Non-pigmented ciliary epithelial cell (primary cell): ENCODE results near the gene CD8B2.
"Not testable (repeated sequence)": the region's sequence is repeated elsewhere in the genome, so short reads cannot be mapped to it uniquely, and the experiment has no call there.

Experiments
- DNase-seq: peaks from one replicate; pipeline ENCODE4 v3.0.0-alpha.2; 2010; ENCODE audit warnings: low read depth

Gene CD8B2

DNA sequence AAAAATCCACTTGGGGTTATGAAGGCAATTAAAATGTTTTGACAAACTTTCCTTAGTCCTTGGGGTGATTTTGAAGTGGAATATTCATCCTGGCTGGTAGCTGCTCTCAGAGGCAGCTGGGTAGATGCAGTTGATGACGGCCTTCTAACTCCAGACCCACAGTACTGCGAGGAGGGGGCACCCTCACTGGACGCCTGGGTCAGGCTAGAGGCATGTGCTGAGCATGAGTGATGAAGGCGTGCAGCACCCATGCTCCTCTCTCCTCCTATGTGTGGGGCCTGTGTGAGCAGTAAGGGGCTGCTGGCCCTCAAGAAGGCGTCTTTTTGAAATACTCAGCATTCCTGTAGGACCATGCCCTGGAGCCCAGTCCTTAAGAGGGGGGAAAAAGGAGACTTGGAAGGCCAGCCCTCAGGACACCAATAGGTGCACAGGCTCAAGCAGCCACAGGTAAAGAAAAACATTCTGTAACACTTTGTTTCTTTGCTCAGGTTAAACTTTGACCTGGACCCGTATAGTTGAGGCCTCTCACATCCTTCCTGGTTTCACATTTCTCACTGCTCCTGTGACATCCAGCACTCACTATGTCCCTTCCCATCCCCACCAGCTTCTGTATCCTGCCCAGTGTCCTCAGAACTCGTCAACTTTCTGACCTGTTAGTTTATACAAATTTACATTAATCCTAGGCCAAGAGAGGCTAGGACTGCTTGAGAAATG is 64.4 kb downstream of the CD8B2 start:
- DNase-seq: no peak

DNA sequence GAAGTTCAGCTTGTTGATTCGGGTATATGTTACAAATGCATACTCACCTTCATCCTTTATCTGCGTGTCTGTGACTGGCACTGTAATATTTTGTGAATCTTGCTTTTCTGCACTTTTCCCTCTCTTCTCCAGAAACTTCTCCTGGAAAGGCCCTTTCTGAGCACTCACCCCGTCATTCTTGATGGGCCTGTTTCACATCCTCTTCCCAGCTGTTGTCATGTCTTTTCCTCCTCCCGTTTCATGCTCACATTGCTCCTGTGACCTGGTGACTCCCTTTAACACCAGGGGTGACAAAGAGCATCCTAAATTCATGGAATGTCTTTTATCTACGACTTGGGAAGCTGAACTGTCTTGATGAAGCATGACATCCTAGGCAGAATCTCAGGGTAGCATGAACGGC is 65.8 kb downstream of the CD8B2 start:
- DNase-seq: no peak

DNA sequence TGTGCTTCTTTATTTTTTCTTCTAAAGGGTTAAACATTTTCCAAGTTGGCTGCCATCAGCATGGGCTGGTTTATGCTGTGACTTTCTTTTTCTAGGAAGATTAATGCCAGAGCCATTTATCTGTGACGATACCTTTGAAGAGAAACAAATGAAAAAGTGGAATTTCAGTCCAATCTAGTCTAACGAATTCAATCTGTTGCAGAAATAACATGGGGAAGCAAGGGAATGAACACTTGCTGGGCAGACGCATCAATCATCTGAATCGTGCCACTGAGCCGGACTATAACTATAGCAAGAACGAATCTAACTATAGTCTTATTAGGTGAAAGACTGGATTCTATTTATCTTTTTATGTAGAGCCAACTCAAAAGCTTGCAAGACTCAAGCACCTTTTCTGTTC is 66.2 kb downstream of the CD8B2 start:
- DNase-seq: no peak

DNA sequence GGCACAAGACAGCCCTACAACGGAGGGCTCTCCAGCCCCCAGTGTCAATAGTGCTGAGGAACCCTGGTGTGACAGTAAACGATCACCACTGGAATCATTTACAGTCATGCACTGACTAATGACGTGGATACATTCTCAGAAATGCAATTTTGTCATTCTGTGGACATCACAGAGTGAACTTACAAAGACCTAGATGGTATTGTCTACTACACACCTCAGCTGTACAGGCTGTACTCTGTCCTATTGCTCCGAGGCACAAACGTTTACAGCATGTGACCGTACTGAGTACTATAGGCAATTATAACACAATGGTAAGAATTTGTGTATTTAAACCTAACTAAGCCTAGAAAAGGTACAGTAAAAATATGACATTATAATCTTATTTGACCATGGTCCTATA is 67.2 kb downstream of the CD8B2 start:
- DNase-seq: no peak

DNA sequence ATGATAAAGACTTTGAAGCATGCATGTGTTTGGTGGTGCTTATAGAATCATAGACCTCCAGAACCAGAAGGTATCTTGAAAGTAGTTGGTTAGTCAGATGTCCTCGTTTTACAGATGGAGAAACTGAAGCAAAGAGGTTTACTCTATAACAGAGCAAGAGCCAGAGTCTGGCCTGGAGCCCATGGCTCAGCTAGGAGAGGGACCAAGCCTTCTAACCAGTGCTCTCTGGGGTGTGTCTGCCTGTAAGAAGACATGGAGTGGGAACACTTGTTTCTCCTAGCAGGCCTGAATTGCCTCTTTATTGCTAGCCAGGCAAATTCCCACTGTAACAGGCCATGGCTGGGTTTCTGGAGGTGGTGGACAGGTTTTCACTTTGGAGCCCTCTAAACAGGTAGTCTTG is 67.9 kb downstream of the CD8B2 start:
- DNase-seq: no peak

DNA sequence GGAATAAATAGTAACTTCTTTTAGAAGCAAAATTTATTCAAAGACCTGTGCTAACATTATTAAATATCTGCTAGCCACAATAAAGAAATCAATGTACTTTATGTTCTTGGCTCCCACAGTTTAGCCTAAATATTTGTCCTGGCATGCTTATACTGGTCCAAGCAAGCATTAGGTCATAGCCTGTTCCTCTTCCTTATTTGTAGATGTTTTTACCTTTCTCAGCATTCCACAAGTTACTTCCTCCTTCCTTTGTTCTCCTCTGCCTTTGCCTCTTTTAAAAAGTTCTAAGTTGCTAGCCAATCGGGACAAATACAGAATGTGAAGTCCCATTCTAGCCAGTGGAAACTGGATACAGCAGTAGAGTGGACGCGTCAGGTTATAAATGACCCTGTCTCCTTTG is 72.6 kb downstream of the CD8B2 start:
- not testable (repeated sequence) for DNase-seq

DNA sequence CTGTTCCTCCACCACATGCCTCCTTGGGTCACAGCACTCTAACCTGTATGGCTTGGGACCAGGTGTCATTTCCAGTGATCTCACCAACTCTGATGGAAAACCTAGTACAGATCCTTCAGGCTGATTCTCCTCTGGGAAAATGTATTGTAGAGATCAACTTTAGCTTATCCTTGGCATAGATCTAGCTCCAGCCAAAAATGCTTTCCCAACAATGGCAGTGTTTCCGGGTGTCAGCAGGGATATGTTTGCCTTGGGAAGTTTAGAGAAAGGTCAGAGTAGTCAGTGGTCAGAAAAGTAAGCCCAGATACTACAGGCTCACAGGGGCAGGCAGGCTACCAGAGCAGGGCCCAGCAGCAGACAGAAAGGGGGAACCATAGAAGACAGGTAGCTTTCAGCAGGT is 73.6 kb downstream of the CD8B2 start:
- DNase-seq: no peak

DNA sequence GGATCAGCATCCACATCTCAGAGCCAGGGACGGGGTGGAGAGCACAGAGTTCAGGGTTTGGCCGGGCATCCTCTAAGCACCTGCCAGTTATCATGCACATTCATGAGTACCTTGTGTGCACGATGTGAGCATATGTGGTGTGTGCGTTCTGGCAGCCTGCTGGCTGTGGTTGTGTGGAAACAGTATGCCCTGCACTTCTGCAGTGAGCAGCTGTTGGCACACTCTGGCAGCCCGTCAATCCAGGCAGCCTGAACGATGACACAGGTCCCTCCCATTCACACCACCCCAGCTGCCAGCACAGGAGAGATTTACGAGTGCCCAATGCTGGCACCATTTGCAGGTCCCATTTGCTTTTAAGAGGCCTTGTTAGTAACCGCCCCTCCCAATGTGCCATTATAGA is 74.2 kb downstream of the CD8B2 start:
- no peak for DNase-seq

DNA sequence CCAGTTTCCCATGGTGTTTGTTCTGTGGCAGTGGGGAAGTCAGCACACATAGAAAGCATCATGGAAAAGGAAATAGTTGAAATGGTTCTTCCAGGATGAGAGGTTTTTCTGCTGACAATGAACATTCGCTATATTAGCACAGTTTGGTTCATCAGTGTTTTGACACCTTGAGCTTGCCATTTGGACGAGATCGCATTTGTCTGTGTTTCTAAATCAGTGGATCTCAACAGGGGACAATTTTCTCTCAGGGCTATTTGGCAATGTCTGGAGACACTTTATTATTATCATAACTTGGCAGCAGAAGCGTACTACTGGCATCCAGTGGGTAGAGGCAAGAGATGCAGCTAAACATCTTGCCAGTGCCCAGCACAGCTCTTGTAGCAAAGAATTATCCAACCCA is 74.6 kb downstream of the CD8B2 start:
- no peak for DNase-seq

DNA sequence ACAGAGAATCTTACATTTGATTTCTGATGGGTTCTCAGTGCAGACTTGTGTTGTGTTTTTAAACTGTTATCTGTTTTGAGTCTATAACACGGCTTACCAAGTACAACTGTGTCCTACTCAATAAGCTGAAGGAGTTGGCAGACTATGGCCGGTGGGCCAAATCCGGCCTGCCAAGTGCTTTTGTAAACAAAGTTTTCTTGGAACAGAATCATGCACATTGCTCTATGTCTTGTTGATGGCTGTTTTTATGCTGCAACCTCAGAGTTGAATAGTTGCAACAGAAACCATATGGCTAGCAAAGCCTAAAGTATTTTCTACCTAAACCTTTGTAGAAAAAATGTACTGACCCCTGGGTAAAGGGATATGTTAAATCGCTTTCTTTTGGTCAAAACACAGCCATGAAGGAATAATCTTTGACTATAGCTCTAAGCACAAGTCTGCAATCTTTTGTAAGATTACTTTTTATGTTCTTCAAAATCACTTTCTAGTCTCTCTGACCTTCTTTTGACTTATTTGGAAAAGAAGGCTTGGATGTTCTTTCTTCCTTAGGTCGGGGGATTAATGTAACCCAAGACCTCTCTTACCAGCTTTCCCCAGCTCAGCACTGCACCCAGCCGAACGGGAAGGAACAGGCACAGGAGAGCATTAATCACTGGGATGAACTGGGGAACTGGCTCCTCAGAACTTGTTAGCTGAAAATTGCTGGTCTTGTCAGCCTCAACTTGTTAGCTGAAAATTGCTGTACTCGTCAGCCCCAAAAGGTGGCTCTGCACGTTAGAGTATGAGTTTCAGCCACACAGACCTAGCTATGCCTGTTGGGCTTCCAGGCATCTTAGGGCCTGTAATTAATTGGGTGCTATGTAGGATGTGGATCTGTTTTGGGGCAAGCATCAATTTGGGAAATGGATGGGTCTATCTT is 75.4 kb downstream of the CD8B2 start:
- DNase-seq: no peak

DNA sequence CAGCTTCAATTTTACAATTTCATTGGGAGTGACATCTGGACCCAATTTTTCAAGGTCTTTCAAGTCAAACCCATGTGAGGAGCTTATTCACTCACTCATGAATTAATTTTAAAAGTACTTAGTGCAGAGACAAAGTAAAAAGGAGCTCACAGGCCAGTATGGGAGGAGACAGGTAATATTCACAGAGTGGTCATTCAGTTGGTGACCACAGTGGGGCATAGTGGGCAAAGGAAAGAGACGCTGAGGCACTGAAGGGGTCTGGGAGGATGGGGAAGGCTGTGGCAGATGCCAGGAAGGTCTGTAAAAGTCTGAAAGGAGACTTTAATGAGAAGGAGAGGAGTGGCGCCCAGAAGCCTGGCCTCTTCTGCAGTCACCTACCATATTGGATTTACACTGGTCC is 76.0 kb downstream of the CD8B2 start:
- DNase-seq: no peak

DNA sequence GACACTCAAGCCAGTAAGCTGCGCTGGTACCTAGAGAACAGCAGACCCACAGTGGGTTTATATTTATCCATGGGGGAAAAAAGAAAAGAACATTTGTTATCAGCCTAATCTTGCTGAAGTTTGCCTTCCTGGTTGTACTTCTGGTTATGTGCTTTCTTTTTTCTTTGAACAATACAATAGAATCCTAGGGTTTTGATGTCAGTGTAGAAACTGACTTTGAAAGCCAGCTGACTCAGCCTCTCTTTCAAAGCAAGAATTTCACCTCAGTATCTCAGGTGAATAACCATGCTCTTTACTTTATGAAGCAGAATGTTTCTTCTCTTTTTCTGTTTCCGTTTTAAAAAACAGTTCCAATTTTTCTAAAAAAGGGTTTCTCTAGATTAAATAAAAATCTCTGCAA is 78.4 kb downstream of the CD8B2 start:
- no peak for DNase-seq

DNA sequence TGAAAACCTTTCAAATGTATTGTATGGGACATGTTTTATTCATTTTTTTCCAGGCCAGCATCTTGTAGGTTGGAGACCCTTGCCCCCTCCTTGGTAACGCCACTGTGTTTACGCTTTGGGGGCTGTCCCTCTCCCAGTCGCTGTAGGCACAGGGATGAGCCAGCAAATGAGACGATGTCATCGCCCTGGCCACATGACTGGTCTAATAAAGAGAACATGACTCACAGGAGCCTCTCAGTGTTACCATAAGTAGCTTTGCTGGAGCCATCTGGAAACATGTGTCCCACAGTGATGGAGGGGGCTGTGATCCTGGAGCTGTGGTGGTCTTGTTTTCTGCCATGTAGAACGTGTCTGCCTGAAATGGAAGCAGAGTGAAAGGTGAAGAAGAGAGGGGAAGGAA is 78.9 kb downstream of the CD8B2 start:
- no peak for DNase-seq

DNA sequence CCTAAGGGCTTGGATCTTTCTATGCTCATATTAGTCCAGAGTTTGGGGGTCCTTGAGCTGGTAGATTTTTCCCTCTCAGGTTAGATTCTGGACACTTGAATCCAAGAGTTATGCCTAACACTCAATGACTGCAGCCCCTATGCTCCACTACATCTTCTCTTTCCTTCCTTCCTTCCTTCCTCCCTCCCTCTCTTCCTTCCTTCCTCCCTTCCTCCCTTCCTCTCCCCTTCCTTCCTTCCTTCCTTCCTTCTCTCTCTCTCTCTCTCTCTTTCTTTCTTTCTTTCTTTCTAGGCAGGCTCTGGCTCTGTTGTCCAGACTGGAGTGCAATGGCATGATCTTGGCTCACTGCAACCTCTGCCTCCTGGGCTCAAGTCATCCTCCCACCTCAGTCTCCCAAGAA is 79.3 kb downstream of the CD8B2 start:
- DNase-seq: not testable (repeated sequence)

DNA sequence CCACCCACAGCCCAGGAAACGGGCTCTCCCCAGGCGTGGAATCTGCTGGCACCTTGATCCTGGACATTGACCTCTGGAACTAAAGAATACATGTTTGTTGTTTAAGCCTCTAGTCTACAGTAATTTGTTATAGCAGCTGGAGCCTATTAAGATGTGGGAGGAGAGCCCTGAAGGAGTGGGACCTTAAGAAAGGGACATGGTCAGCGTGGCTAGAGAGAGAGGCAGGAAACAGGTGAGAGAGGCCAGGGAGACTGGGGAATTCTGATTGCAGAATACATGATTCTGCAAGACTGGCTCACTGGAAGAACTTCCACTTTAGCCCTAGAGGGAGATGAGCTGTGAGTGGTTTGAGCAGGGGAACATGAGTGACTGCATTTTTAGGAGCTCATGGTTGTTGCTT is 83.2 kb downstream of the CD8B2 start:
- no peak for DNase-seq
